Fibroblast of lung (primary cell): ENCODE data around the gene MUC6. TPM values are rescaled to one million over a fixed set of nuclear protein-coding genes. Genes with fewer than 3 reads are reported as not detected.

Experiments
- DNase-seq, 2 donors: peaks; one replicate each; pipeline versions ENCODE4 v3.0.0 to v3.0.0-alpha.2; 2010; ENCODE audit warnings: low read depth in 2 of 2
- H2AFZ ChIP-seq: 2 replicates; pipeline ENCODE4 v1.5.1; 2012; ENCODE audit warnings: low read length, control low read depth, inconsistent platforms
- H3K27ac ChIP-seq: 2 replicates; pipeline ENCODE4 v1.5.1; 2011; ENCODE audit warnings: low read length, control low read depth; ENCODE audit not compliant: insufficient read depth
- H3K27me3 ChIP-seq: 2 replicates; pipeline ENCODE4 v1.5.1; 2011; ENCODE audit warnings: mild to moderate bottlenecking, low read length; ENCODE audit not compliant: control insufficient read depth, insufficient read depth
- H3K36me3 ChIP-seq: 2 replicates; pipeline ENCODE4 v1.5.1; 2011; ENCODE audit warnings: low read length; ENCODE audit not compliant: control insufficient read depth, insufficient read depth
- H3K4me1 ChIP-seq: 2 replicates; pipeline ENCODE4 v1.5.1; 2011; ENCODE audit warnings: low read length; ENCODE audit not compliant: control insufficient read depth, insufficient read depth; ENCODE audit errors: extremely low read depth
- H3K4me2 ChIP-seq: 2 replicates; pipeline ENCODE4 v1.5.1; 2011; ENCODE audit warnings: low read length, control low read depth; ENCODE audit not compliant: insufficient read depth; ENCODE audit errors: extremely low read depth
- H3K4me3 ChIP-seq, 4 experiments: fragments of 200-600 bp in 1 of 4; sonication (generic) in 1 of 4; replicated peaks in 1 of 4; 2 replicates each; pipeline ENCODE4 v1.5.1; 2011 to 2016; ENCODE audit warnings: low read length in 4 of 4, low read depth in 3 of 4, mild to moderate bottlenecking in 3 of 4, control low read depth in 2 of 4, inconsistent platforms in 1 of 4, mixed read lengths in 1 of 4; ENCODE audit not compliant: insufficient read depth in 1 of 4; ENCODE audit errors: control extremely low read depth in 1 of 4
- H3K79me2 ChIP-seq: 2 replicates; pipeline ENCODE4 v1.5.1; 2012; ENCODE audit warnings: mild to moderate bottlenecking, low read length, inconsistent platforms; ENCODE audit not compliant: control insufficient read depth, insufficient read depth
- H3K9ac ChIP-seq: 2 replicates; pipeline ENCODE4 v1.5.1; 2011; ENCODE audit warnings: mild to moderate bottlenecking, low read length, control low read depth; ENCODE audit not compliant: insufficient read depth
- H3K9me3 ChIP-seq: 2 replicates; pipeline ENCODE4 v1.5.1; 2012; ENCODE audit warnings: low read depth, low read length; ENCODE audit not compliant: control insufficient read depth, insufficient read depth
- H4K20me1 ChIP-seq: 2 replicates; pipeline ENCODE4 v1.5.1; 2011; ENCODE audit warnings: low read length; ENCODE audit not compliant: control insufficient read depth, insufficient read depth; ENCODE audit errors: extremely low read depth
- EZH2 ChIP-seq: IDR thresholded peaks from 2 replicates; pipeline ENCODE4 v1.5.1; 2012; ENCODE audit warnings: low read length, control low read depth, mild to moderate bottlenecking; ENCODE audit errors: missing control alignments
- polyA plus RNA-seq, 2 donors: library from polyadenylated mRNA; depleted of rRNA in 1 of 2; stranded (reverse) in 1 of 2; unstranded in 1 of 2; fragments of >200 nt; gene quantifications; 2 replicates each; pipeline ENCODE4 v1.2.1, GENCODE V29; 2011 to 2012; ENCODE audit warnings: missing spikeins in 1 of 2
- total RNA-seq: library from RNA; depleted of rRNA; stranded (reverse); fragments of >200 nt; gene quantifications from 2 replicates; pipeline ENCODE4 v1.2.1, GENCODE V29; 2014
- TF ChIP-seq, protein P1 (sequence below), 2 donors: IDR thresholded peaks in 1 of 2; conservative IDR thresholded peaks in 1 of 2; 1 replicate in 1 of 2; 2 replicates in 1 of 2; pipeline ENCODE4 v1.5.1; 2011 to 2012; ENCODE audit warnings: low read length in 2 of 2, control low read depth in 1 of 2, inconsistent platforms in 1 of 2, low read depth in 1 of 2, mild to moderate bottlenecking in 1 of 2

The MUC6 gene
- total and polyA plus RNA-seq, 2 donors (not counting 1 experiment from before 2014, with no cell fraction given) = not detected

DNA sequence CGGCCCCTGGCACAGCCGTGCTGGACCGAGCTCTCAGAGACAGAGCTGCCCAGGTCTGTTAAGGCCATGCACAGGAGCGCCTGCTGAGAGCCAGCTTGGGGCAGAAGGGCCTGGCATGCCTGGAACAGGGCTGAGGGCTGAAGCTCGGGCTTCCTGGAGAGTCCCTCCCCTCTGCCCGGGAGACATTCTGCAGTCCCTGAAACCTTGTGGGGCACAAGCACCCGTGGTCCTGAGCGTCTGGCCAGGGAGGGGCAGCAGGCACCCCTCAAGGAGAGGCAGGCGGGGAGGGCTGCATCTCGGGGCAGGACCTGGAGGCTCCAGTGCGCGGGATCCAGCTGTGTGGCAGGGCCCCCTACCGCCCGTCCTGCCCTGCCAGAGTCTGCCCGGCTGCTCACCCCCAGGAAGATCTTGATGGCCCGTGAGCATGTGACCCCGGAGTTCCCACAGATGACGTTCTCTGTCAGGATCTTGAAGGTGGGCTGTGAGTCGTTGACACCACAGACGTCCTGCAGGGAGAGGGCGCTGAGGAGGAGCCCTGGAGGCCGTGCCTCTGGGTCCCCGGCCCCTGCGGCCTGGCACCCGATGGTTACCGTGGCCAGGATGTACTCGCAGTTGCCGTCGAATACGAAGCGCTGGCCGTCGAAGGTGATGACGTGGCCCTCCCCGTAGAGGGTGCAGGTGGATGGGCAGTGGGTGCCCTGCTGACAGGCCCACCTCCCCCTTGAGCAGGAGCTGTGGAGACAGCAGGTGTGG lies 10.9 kb downstream of the MUC6 start:
- Histone ChIP-seq H2AFZ (no peak overlapping the region), H3K4me3 (no peak overlapping the region)

DNA sequence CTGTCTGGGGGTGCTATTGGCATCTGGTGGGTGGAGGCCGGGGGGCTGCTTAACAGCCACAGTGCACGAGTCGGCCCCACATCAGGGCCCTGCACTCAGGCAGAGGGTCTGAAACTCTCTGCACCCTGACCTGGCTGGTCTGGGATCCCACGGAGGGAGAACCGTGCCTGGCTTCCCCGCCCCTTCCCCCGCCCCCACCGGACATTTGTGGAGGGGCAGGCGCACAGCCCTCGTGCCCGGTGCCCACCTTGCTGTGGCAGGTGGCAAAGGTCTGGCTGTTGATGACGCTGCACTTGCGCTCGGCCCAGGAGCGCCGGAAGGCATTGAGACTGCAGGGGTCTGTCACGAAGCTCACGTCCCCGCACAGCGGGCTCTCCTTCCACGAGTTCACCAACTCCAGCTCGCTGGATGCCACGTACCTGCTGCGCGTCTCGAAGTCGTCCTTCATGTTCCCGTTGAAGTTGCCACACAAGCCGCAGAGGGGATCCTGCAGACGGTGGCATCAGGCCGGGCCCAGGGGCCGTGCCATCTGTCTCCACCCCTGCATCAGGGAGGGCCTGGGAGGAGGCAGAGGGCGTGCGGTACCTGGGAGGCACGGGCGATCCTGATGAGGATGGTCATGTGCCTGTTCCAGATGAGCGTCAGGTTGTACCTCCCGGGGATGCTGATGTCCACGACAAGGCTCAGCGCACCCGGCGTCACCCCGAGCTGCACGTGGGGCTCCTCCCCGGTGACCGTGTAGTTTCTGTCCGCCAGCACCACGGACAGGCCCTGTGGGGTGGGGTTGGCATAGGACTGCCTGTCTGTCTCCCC lies 11.7 kb downstream of the MUC6 start:
- H3K27ac ChIP-seq = no peak overlapping the region
- H3K27me3 ChIP-seq = no peaks in the 10 kb centered on the region
- H3K9me3 ChIP-seq = no peaks in the 10 kb centered on the region
- H3K79me2 ChIP-seq = no peaks in the 10 kb centered on the region
- H2AFZ ChIP-seq = no peak overlapping the region
- no peaks in the 10 kb centered on the region for H3K4me1 ChIP-seq
- H4K20me1 ChIP-seq = no peaks in the 10 kb centered on the region
- TF ChIP-seq, protein P1, sequence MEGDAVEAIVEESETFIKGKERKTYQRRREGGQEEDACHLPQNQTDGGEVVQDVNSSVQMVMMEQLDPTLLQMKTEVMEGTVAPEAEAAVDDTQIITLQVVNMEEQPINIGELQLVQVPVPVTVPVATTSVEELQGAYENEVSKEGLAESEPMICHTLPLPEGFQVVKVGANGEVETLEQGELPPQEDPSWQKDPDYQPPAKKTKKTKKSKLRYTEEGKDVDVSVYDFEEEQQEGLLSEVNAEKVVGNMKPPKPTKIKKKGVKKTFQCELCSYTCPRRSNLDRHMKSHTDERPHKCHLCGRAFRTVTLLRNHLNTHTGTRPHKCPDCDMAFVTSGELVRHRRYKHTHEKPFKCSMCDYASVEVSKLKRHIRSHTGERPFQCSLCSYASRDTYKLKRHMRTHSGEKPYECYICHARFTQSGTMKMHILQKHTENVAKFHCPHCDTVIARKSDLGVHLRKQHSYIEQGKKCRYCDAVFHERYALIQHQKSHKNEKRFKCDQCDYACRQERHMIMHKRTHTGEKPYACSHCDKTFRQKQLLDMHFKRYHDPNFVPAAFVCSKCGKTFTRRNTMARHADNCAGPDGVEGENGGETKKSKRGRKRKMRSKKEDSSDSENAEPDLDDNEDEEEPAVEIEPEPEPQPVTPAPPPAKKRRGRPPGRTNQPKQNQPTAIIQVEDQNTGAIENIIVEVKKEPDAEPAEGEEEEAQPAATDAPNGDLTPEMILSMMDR (conservative IDR thresholded peaks at IDR 0.05 in 1 of 2, IDR thresholded peaks at IDR 0.05 in 1 of 2; ENCODE audit: low read depth in 1 of 2, low read length in 2 of 2) = no peak
- TF ChIP-seq EZH2 = no peak
- no peaks in the 10 kb centered on the region for H3K36me3 ChIP-seq
- H3K4me2 ChIP-seq = no peak overlapping the region
- DNase-seq = no peak
- no peak overlapping the region for H3K4me3 ChIP-seq
- no peak overlapping the region for H3K9ac ChIP-seq

More for the DNA sequence above, 10.9 kb downstream of the MUC6 start:
- Histone ChIP-seq H3K36me3 (no peaks in the 10 kb centered on the region), H4K20me1 (no peaks in the 10 kb centered on the region), H3K9me3 (no peaks in the 10 kb centered on the region), H3K4me1 (no peaks in the 10 kb centered on the region), H3K27me3 (no peaks in the 10 kb centered on the region), H3K4me2 (no peak overlapping the region), H3K9ac (no peak overlapping the region), H3K27ac (no peak overlapping the region), H3K79me2 (no peaks in the 10 kb centered on the region)
- no peak for DNase-seq
- TF ChIP-seq EZH2 = no peak
- TF ChIP-seq, protein P1 (conservative IDR thresholded peaks at IDR 0.05 in 1 of 2, IDR thresholded peaks at IDR 0.05 in 1 of 2; ENCODE audit: low read depth in 1 of 2, low read length in 2 of 2) = no peak

DNA sequence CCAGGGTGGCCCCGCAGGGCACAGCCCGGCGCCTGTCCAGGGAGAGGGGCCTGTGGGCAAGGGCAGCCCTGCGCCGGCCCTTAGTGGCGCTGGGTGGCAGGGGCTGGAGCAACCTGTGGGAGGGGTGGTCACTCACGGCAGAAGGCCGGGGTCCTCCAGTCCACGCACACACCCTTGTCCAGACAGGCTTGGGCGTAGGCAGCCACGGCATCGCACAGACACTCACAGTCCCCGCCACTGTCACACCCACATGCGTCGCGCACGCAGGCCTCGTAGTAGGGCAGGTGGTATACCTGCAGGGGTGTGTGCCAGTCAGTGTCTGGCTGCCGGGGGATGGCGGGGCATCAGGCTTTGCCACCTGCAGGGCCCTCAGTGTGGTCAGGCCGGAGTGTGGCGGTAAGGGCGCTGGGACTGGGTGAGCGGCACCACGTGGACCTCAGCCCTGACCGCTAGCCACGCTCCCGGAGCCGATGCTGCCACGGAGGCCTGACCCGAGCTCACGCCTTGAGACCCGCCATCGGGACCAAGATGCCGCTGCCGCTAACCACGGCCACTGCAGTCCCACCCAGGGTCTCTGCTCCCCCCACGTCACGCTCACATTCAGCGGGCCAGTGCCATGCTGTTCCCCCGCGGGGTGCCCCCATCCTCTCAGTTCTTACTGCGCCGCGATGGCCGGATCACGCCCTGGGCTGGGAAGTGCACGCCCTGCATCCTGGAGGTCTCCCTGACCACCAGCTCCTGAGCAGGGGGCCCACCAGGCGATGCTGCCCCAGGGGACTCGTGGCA lies 12.5 kb downstream of the MUC6 start:
- H3K27ac ChIP-seq = no peak overlapping the region
- TF ChIP-seq, protein P1 (conservative IDR thresholded peaks at IDR 0.05 in 1 of 2, IDR thresholded peaks at IDR 0.05 in 1 of 2; ENCODE audit: low read depth in 1 of 2, low read length in 2 of 2) = no peak
- TF ChIP-seq EZH2 = no peak
- H4K20me1 ChIP-seq = no peaks in the 10 kb centered on the region
- no peaks in the 10 kb centered on the region for H3K4me1 ChIP-seq
- no peaks in the 10 kb centered on the region for H3K79me2 ChIP-seq
- no peak overlapping the region for H3K9ac ChIP-seq
- no peaks in the 10 kb centered on the region for H3K27me3 ChIP-seq
- no peak overlapping the region for H3K4me2 ChIP-seq
- H3K9me3 ChIP-seq = no peaks in the 10 kb centered on the region
- H3K36me3 ChIP-seq = no peaks in the 10 kb centered on the region
- no peak overlapping the region for H2AFZ ChIP-seq
- H3K4me3 ChIP-seq = no peak overlapping the region
- DNase-seq = no peak
